Activated naive CD4-positive, alpha-beta T cell treated with anti-CD3 and anti-CD28 coated beads, Interleukin-2, amount 50 U/mL, for 72 hours (primary cell): ENCODE data around the gene RAD51AP1. TPM values are rescaled to one million over a fixed set of nuclear protein-coding genes. Genes with fewer than 3 reads are reported as not detected.

Experiments
- ATAC-seq, 2 donors: fragments of 150-1000 bp; cut with Tn5 transposase; 2 replicates each; pipeline ENCODE4 v1.10.0; 2021; ENCODE audit warnings: mild to moderate bottlenecking in 2 of 2, moderate library complexity in 2 of 2
- DNase-seq, 2 donors: peaks; one replicate each; pipeline ENCODE4 v3.0.0; 2021 to 2022; ENCODE audit warnings: low spot score in 2 of 2
- H3K27ac Mint-ChIP-seq, 2 donors: one replicate each; pipeline ENCODE4 v1.8.0; 2022; ENCODE audit warnings: mild to moderate bottlenecking in 2 of 2, mixed read lengths in 2 of 2
- H3K36me3 Mint-ChIP-seq, 2 donors: one replicate each; pipeline ENCODE4 v1.8.0; 2022; ENCODE audit warnings: mixed read lengths in 2 of 2
- H3K9me3 Mint-ChIP-seq, 2 donors: one replicate each; pipeline ENCODE4 v1.8.0; 2022; ENCODE audit warnings: mixed read lengths in 2 of 2
- total RNA-seq, 2 donors: library from RNA; stranded (reverse); gene quantifications; one replicate each; pipeline ENCODE4 v1.2.3, GENCODE V29; 2022

RAD51AP1 gene
- total RNA-seq, 2 donors from 2014 or later: 50.7 to 102 TPM

DNA sequence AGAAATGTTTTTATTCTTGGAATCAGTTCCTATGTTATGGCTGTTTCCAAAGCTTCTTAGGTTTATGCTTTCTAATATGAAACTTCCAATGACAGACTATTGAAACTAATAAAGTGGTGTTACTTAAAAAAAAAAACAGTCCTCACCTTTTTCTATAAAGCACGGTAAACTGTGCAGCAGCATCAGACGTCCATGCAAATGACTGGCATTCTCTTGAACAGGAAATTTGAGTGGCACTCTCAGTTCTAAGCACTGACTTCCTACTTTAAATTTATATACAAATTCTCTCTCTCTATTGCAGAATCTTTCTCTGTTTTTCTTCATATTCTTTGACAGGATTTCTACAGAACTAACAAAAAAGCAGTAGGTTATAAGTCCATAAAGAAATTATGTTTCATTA, 2.8 kb upstream of the RAD51AP1 start:
- ATAC-seq: no peak
- Mint-ChIP-seq H3K27ac (no peak overlapping the region), H3K36me3 (peaks cover 13 to 24% of the 10 kb centered on the region in 2 donors), H3K9me3 (no peaks in the 10 kb centered on the region)
- DNase-seq: no peak

DNA sequence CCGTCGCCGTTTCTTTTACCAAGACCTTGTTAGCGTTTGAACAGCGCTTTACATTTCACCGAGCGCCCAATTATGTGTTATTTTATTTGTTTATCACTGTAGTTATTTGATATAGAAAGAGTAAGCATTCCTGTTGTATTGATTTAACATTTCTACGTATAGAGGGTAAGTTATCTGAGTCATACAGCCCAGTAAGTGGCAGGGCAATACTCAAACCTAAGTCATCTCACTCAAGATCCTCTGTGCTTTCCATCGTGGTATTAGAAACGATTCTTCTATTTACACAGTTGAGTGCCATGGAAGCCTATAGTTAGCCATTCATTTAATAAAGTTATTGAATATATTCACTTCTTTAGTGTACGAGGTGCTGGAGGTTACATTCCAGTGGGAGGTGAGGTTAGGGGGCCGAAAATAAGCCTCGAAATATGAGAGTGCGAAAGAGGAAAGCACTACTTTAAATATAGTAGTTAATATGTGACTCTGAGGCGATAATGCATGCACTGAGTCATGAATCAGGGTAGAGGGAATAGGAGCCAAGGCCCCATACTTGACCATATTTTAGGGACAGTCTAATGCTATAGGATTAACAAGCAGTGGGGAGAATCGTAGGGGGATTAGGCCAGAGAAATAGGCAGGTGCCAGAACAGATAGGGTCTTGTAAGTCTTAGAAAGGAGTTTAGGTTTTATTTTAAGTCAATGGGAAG, 629 bp downstream of the RAD51AP1 start:
- Mint-ChIP-seq H3K9me3 (no peaks in the 10 kb centered on the region), H3K36me3 (peaks cover 19 to 30% of the 10 kb centered on the region in 2 donors), H3K27ac (peak overlapping the region; percentile 96 to 99)
- DNase-seq (no peak), ATAC-seq (peak in 1 of 2 donors; percentile 43)

DNA sequence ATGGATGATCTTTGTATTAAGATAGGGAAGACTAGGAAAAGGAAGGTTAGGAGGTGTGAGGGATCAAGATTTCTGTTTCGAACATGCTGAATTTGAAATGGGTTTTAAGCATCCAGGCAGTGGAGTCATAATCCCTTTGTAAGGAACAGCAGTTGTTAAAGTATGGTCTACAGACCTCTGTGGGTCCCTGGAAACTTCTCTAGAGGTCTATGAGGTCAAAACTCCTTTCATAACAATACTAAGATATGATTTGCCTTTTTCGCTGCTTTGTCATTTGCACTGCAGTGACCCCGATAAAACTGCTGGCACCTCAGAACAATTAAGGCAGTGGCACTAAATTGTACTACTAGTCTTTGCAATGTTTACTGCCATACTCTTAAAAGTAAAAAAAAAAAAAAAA, 1.5 kb downstream of the RAD51AP1 start:
- no peak for ATAC-seq
- DNase-seq: no peak
- H3K27ac Mint-ChIP-seq: peak overlapping the region; percentile 96 to 99
- peaks cover 19 to 30% of the 10 kb centered on the region in 2 donors for H3K36me3 Mint-ChIP-seq
- no peaks in the 10 kb centered on the region for H3K9me3 Mint-ChIP-seq

DNA sequence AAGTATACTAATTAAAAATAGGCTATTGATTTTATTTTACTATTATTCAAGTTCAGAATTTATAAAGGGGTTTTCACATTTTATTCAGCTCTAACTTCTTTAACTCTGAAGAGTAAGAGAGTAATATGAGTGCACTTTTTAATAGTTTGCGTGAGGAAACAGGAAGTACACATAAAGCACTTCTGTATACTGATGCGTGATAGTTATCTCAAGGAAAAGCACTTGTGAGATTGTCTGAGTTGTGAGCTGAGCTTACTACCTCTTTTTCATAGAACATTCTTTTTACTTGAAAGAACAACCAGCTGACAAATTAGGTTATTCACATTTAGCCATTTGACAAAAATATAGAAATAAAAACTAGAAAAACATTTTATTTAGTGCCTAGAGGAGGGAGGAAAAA, 1.9 kb downstream of the RAD51AP1 start:
- Mint-ChIP-seq H3K9me3 (no peaks in the 10 kb centered on the region), H3K27ac (no peak overlapping the region), H3K36me3 (peaks cover 19 to 30% of the 10 kb centered on the region in 2 donors)
- DNase-seq: no peak
- ATAC-seq: no peak

DNA sequence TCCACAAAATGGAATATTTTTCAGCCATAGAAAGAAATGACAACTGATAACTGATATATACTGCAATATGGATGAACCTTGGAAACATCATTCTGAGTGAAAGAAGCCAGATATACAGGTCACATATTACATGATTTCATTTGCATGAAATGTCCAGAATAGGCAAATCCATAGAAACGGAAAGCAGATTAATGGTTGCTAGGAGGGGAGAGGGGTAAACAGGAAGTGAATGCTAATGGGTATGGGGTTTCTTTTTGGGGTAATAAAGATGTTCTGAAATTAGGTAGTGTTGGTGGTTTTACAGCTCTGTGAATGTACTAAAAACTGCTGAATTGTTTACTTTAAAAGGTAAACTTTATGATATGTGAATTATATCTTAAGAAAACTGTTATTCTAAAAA, 6.5 kb downstream of the RAD51AP1 start:
- DNase-seq (no peak), ATAC-seq (no peak)
- no peaks in the 10 kb centered on the region for H3K9me3 Mint-ChIP-seq
- peaks cover 16 to 29% of the 10 kb centered on the region in 2 donors for H3K36me3 Mint-ChIP-seq
- no peak overlapping the region for H3K27ac Mint-ChIP-seq

DNA sequence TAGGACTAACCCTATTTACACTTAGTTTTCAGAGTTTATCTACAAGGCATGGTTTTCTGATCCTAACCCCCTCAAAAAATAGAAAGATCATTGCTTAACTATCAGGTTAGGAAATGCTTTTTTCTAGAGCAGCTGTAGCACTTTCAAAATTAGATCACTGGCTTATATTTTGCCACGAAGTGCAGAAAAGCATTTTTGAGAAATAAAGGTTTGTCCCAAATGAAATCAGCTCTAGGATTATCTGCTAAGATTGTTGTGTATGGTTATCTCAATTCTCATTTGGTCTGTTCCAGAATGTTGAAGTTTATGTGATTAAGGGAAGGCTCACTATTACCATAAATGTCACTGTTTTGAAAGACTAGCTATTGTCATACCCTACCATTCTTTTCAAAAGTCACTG, 13.5 kb downstream of the RAD51AP1 start:
- no peak for DNase-seq
- H3K27ac Mint-ChIP-seq: no peak overlapping the region
- no peak for ATAC-seq

DNA sequence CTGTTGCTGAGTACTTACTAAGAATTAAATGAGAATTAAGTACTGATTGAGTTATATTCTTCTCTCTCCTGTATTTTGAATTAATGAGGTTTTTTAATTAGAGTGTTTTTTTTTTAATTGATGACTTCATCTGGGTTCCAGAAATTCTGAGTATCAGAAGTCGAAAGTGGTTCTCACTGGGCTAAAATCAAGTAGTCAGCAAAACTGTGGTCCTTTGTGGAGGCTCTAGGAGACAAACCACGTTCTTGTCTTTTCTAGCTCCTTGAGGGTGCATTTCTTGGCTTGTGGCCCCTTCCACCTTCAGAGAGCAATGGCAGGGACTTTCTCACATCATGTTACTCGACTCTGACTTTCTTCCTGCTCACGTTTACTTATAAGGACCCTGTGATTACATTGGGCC, 15.3 kb downstream of the RAD51AP1 start:
- peaks cover 13 to 16% of the 10 kb centered on the region in 2 donors for H3K36me3 Mint-ChIP-seq
- ATAC-seq: no peak

More for the DNA sequence above, 13.5 kb downstream of the RAD51AP1 start:
- no peaks in the 10 kb centered on the region for H3K9me3 Mint-ChIP-seq
- peaks cover 17 to 27% of the 10 kb centered on the region in 2 donors for H3K36me3 Mint-ChIP-seq

DNA sequence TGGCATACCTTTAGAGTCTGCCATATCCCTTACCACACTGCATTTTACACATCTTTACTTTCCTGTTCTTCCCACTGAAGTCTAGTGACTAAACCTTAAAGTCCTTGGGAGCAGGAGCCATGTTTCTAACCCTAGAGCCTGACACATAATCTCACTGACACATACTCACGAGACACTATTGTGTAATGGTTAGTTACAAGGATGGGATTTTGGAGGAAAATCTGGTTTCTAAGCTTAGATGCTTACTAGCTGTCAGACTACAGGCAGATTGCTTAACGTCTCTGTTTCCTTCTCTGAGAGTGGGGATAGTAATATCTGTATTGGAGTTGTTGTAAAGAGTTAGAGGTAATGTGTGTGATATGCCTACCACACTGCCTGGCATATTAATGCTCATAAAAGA, 17.1 kb downstream of the RAD51AP1 start:
- DNase-seq (no peak), ATAC-seq (no peak)
- no peak overlapping the region for H3K27ac Mint-ChIP-seq
- H3K9me3 Mint-ChIP-seq: no peaks in the 10 kb centered on the region
- H3K36me3 Mint-ChIP-seq: peaks cover 5 to 8% of the 10 kb centered on the region in 2 donors

More for the DNA sequence above, 15.3 kb downstream of the RAD51AP1 start:
- no peak for DNase-seq
- Mint-ChIP-seq H3K9me3 (no peaks in the 10 kb centered on the region), H3K27ac (no peak overlapping the region)

DNA sequence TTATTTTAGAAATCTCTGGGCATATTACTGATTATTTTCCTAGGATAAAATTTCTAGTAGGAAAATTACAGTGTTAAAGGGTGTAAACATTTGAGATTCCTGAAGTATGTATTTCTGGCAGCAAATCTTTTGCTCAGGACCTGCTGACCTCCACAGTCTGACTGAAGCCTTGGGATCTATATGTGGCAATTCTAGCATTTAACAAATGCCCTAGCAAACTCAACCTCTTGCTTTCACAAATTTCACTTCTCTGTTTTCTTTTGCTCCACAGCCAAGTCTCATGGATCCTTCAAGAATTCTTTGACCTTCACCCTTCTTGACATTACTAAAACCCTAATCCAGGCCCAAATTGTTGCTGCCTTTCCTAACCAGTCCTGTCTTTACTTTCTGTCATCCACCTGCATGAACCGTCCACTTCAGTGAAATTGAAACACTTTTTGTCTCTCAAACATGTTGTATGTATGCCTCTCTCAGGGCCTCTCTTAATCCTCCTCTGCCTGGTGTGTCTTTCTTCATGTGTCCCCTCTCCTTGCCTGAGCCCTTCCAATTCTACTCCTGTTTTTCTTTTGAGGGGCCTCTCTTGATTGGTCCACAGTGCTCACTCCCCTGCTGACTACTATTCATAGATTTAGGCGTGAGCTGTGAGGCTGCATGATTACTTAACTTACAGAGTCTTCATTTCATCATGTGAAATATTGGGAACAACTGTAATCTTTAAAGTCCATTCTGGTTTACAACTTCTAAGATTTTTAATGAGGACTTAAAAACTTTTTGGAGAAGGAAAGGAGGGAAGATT, 18.2 kb downstream of the RAD51AP1 start:
- H3K27ac Mint-ChIP-seq: no peak overlapping the region
- no peaks in the 10 kb centered on the region for H3K9me3 Mint-ChIP-seq
- ATAC-seq (no peak), DNase-seq (no peak)
- H3K36me3 Mint-ChIP-seq: peaks cover 5 to 8% of the 10 kb centered on the region in 2 donors

DNA sequence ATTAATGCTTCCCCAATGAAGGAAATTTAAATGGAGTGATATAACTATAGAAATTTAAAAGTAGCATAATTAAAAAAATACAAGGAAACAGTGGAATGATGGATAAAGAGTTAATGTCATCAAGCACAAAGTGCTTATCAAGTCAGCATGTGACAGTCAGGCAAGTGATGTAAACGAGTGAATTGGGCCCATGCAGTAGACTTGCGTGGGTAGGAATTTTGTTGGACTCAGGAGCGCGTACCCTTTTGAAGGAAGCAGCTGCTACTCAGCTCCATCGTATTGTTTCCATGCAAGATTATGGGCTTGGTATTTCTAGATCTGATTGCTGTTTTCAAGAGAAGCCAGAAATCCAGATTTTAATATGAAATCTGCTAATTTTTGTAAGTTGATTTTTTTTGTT, 18.9 kb downstream of the RAD51AP1 start:
- H3K9me3 Mint-ChIP-seq: no peaks in the 10 kb centered on the region
- no peak overlapping the region for H3K27ac Mint-ChIP-seq
- no peak for ATAC-seq
- peaks cover 5 to 8% of the 10 kb centered on the region in 2 donors for H3K36me3 Mint-ChIP-seq
- no peak for DNase-seq

DNA sequence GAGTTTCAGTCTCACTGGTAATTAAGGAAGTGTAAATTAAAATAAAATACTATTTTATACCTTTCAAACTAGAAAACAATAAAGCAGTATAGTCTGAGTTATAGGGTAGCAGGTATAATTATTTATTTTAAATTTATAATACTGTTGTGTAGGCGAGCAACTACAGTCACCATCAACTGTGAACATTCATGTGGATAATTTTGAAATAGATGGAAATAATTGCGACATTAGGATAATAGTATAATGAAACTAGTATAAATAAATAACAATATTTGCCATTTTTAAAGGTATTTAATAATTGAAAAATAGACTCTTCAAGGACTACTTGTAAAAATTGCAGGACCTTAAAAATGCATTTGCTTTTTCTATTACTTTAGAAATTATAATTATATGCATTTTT, 19.5 kb downstream of the RAD51AP1 start:
- Mint-ChIP-seq H3K36me3 (peaks cover 5 to 8% of the 10 kb centered on the region in 2 donors), H3K27ac (no peak overlapping the region), H3K9me3 (no peaks in the 10 kb centered on the region)
- DNase-seq (no peak), ATAC-seq (no peak)

DNA sequence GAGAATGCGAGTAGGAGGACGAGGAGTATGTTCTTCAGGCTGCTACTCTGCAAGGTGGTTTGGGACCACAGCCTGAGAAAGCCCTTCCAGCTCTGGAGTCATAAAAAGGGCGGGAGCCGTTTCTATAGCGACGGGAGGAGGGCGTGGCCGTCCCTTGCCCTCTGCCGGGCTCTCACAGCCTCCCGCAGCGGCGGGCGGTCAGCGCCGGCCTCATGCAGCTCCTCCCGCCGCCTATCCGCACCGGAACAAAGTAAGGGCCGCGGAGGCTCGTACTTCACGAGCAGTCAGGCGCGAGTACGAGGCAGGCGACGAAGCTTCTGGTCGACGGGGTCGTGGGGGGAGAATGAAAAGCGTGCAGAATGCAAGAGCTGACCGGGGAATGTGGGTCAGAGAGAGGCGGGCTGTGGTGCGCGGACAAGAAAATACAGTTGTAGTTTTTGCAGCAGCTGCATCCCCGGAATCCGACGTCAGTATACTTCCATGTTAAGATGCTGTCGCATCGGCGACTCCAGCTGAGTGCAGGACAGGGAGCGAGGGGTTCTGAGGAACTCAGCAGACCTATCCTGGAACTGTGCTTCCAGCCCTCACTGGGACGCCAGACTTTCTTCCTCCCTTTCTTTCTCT, 23.5 kb downstream of the RAD51AP1 start, which contains the start of gene DYRK4:
Gene DYRK4, plus strand, starts transcription at position 175 of the 624 bp plus-strand sequence. Its CDS starts 38 bp downstream, at position 213.
- Mint-ChIP-seq H3K27ac (no peak within 1 kb of the TSS), H3K9me3 (no peaks in the 10 kb centered on the region), H3K36me3 (peaks cover 0 to 5% of the 10 kb centered on the region in 2 donors)
- DNase-seq: no peak
- ATAC-seq: peak; percentile 26 to 28

DNA sequence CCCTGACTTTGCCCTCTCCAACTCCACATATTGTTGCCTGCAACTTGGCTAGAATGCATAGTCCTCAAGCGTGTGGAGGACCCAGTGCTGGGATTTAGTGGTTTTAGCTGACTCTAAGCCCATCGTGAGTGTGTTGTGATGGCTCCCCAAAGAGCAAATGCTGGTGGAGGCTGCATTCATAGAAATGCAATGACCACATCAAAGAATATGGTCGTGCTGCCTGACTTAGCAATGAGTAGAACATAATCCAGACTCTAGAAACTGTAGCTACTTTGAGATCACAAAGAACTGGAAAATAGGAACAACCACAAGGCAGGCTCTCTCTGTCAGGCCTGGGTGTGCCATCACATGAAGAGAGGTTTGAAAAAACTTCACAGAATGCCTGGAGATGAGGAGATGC, 24.6 kb downstream of the RAD51AP1 start:
- Mint-ChIP-seq H3K36me3 (peaks cover 0 to 5% of the 10 kb centered on the region in 2 donors), H3K9me3 (no peaks in the 10 kb centered on the region), H3K27ac (no peak overlapping the region)
- ATAC-seq (no peak), DNase-seq (no peak)

DNA sequence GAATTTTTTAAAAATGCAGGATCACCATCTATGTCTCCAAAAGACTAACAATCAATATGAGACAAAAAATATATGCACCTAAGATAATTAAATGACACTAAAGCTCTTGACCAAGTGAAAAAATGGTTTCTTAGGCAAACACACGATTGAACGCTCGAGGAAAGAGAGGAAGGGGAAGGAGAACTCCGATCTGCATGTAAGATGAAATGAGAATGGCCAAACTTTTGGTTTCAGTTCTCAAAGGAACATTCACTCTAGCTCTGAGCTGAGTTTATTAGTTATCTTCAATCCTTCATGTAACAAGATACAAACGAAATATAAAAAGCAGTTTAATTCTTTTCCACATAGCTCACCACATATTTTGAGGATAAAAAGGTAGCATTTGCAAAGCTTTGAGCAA, 26.1 kb downstream of the RAD51AP1 start:
- ATAC-seq: no peak
- Mint-ChIP-seq H3K9me3 (no peaks in the 10 kb centered on the region), H3K27ac (no peak overlapping the region), H3K36me3 (peaks cover 0 to 5% of the 10 kb centered on the region in 2 donors)
- no peak for DNase-seq

DNA sequence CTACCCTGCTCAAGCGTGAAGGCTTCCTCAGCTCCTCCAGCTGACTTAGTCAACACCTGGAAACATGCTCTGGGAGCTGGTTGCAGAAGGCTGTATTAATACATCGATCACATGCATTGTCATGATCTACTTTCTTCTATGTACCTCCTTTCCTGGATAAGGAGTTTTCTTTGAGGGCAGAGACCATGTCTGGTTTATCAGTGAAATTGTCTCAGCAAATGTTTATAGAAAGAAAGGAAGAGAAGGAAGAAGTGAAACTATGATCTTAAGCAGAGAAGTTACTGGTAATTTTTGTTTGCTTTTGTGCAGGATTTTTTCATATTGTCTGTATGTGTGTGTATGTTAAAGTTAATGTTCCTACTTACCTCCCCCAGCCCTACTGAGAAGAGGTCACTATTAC, 27.8 kb downstream of the RAD51AP1 start:
- DNase-seq: no peak
- no peaks in the 10 kb centered on the region for H3K9me3 Mint-ChIP-seq
- no peak for ATAC-seq
- H3K36me3 Mint-ChIP-seq: no peaks in the 10 kb centered on the region
- H3K27ac Mint-ChIP-seq: no peak overlapping the region

DNA sequence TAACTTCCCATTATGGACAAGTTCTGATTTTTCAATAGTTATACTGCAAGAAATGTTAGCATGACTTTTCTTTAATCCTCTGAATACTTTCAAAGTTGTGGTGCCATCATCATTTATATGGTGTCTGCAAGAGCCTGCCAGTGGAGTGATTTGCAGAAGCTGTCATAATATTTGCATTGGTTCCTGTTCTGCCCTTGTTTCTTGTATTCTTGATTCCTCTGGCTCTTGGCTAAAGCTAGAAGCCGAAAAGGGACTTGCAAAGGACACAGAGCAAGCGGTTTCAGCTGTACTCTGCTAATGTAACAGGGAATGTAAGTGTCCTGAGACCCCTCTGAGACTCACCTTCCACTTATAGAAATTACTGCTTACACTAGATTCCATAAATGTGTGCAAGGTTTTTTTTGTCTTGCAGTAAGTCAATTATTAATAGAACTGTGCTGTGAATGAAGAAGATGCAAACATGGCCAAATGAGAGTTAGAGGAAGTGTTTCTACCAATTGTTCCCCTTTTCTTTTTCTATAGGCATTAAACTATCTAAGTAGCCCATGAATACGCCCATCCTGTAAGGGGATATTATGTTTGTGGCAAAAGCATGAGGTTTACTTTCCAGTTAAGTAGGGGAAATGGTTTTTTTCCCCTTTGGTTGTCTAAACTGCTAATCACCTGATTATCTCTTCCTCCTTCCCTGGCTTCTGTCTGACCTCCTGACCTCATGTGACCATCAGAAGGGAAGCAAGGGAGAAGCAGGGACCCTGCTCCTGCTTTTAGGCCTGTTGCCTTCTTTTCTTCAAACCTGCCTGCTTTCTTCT, 28.6 kb downstream of the RAD51AP1 start:
- DNase-seq (no peak), ATAC-seq (no peak)
- no peak overlapping the region for H3K27ac Mint-ChIP-seq
- no peaks in the 10 kb centered on the region for H3K9me3 Mint-ChIP-seq
- H3K36me3 Mint-ChIP-seq: no peaks in the 10 kb centered on the region
